ENCODE results near the gene AUH. TPM values are rescaled to one million over a fixed set of nuclear protein-coding genes. Genes with fewer than 3 reads are reported as not detected.

The AUH gene
- total and polyA plus RNA-seq, 5 donors: 19.1 to 29.0 (median 26.9) TPM

DNA sequence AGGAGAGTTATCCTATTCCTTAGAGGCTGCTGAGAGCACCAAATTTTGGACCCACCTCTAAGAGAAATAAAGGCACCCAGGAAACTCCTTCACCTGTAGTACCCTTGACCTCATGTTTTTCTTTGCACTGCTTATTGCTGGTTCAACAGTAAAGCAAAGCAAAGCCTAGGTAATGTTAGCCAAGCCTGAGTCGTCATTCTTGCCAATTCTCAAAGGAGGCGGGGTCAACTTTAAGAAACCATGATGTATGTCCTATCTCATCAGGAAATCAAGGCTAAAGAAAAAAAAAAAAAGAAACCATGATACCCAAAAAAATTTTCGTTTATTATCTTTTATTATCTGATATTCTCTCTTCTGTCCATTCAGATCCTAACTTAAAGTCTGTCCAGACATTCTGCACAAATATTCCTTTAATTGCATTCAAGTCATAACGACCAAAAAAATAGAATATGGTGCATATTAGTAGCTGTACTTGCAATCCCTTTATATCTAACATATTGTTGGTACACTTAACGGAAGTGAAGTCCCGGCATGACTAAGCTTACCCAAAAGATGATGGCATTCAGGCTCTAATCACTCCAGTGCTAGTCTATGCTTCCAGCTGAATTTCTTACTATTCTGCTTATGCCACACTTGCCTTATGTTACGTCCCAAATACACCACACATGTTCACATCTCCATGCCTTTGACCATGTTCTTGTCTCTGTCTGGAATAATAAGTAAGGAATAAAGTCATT lies 1.8 kb downstream of the AUH start:
- no peaks in the 10 kb centered on the region for H3K9me3 ChIP-seq (ENCODE audit: control insufficient read depth, low read length)
- peak overlapping the region; percentile 99 for H3K4me3 ChIP-seq (ENCODE audit: low read length)
- H3K27me3 ChIP-seq (ENCODE audit: control insufficient read depth, insufficient read depth): no peaks in the 10 kb centered on the region
- no peak for ATAC-seq
- no peak for DNase-seq
- intact Hi-C loops (cut with DNase I): loop anchor here in 2 of 4 donors (5.0 to 10.0 kb wide), 2 partner anchors 62 to 65 kb away; partner anchors contain the start of gene NFIL3 (in 2 of the 2)
- peaks cover 4% of the 10 kb centered on the region for H3K4me1 ChIP-seq (ENCODE audit: control insufficient read depth, insufficient read depth, low read length)
- 61% methylated on average over 7 of the region's 7 CpGs for WGBS
- no peak overlapping the region for H3K27ac ChIP-seq (ENCODE audit: low read length)

DNA sequence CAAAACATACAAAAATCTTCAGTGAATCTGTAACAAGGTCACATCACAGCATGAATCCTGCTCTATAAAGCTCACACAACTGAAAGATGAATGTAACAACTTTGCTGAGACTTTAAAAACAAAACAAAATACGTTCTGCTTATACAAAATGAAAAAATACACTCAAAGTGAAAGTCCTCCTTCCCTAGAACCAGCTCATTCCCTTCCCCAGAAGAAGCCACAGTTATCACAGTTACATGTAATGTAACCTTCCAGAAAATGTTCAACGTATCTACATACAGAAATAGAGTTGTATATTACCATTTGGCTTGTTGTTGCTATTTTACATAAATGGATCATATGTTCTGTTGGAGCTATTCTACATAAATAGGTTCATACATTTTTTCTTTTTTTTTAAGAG lies 2.6 kb downstream of the AUH start:
- intact Hi-C loops (cut with DNase I): no loop called here
- H3K4me1 ChIP-seq (ENCODE audit: control insufficient read depth, insufficient read depth, low read length): peaks cover 4% of the 10 kb centered on the region
- WGBS: 83% methylated on average over 2 of the region's 2 CpGs
- no peak overlapping the region for H3K27ac ChIP-seq (ENCODE audit: low read length)
- no peaks in the 10 kb centered on the region for H3K9me3 ChIP-seq (ENCODE audit: control insufficient read depth, low read length)
- DNase-seq: no peak
- H3K27me3 ChIP-seq (ENCODE audit: control insufficient read depth, insufficient read depth): no peaks in the 10 kb centered on the region
- no peak overlapping the region for H3K4me3 ChIP-seq (ENCODE audit: low read length)
- no peak for ATAC-seq

DNA sequence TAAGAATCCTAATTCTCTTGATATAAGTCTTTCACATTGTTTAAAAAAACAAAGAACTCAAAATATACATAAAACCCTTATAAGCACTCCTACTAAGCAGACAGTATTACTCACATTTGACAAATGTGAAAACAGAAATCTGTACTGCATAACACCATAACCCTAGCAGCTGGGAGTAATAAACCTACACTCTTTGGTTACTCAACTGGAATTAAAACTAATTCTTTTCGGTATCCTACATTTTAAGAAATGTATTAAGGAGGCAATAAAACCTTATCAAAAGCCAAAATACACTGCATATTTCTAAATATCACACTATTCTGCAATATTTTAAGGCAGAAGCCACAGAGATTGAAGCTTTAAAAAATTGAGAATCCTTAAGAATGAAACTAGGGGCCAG lies 6.8 kb downstream of the AUH start:
- Histone ChIP-seq H3K27ac (ENCODE audit: low read length) (no peak overlapping the region), H3K4me3 (ENCODE audit: low read length) (no peak overlapping the region), H3K9me3 (ENCODE audit: control insufficient read depth, low read length) (no peaks in the 10 kb centered on the region), H3K27me3 (ENCODE audit: control insufficient read depth, insufficient read depth) (no peaks in the 10 kb centered on the region), H3K4me1 (ENCODE audit: control insufficient read depth, insufficient read depth, low read length) (no peaks in the 10 kb centered on the region)
- no peak for DNase-seq
- no peak for ATAC-seq
- intact Hi-C loops (cut with DNase I): no loop called here
- 90% methylated on average over 1 of the region's 1 CpG for WGBS

DNA sequence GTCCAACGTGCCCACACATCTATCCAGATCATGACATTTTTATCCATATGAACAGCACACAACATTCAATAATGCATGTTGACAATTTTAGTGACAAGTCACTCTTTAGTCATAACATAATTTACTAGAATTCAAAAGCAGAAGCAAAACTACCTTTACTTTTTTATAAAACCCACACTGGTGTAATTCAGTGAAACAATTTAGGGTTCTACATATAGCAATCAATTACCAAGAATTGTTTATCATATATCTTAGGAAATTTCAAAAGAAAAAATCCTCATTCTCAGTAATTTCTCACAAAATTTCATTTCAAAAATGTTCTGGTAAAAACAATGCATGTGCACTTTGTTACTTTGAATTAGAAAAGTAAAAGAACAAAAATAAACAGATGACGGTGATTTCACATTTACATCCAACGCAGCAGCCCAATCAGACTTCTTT lies 12.6 kb downstream of the AUH start:
- Histone ChIP-seq H3K9me3 (ENCODE audit: control insufficient read depth, low read length) (no peaks in the 10 kb centered on the region), H3K4me1 (ENCODE audit: control insufficient read depth, insufficient read depth, low read length) (no peaks in the 10 kb centered on the region), H3K27me3 (ENCODE audit: control insufficient read depth, insufficient read depth) (no peaks in the 10 kb centered on the region), H3K4me3 (ENCODE audit: low read length) (no peak overlapping the region), H3K27ac (ENCODE audit: low read length) (no peak overlapping the region)
- WGBS: 90% methylated on average over 3 of the region's 3 CpGs
- intact Hi-C loops (cut with DNase I): no loop called here
- DNase-seq (no peak), ATAC-seq (no peak)

DNA sequence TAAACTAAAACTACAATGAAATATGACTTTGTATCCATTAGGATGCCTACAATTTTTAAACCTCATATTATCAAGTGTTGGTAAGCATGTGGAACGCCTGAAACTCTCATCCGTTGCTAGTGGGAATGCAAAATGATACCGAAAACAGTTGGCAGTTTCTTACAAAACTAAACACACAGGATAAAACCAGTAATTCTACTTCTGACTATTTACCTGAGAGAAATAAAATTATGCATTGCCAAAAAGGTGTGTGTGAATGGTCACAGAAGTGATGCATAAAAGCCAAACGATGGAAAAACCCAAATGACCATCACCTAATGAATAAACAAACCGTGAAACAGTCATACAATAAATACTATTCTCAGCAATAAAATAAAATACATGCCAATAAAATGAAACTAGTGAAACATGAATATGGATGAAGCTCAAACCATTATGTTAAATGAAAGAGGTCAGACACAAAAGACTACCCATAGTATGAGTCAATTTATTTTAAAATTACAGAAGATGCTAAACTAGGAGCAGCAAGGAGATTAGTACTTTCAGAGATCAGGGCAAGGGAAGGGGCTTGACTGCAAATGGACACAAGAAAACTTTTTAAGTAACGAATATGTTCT lies 13.4 kb downstream of the AUH start:
- Histone ChIP-seq H3K27me3 (ENCODE audit: control insufficient read depth, insufficient read depth) (no peaks in the 10 kb centered on the region), H3K4me3 (ENCODE audit: low read length) (no peak overlapping the region), H3K27ac (ENCODE audit: low read length) (no peak overlapping the region), H3K9me3 (ENCODE audit: control insufficient read depth, low read length) (no peaks in the 10 kb centered on the region), H3K4me1 (ENCODE audit: control insufficient read depth, insufficient read depth, low read length) (no peaks in the 10 kb centered on the region)
- ATAC-seq (no peak), DNase-seq (no peak)
- intact Hi-C loops (cut with DNase I): no loop called here
- WGBS: 80% methylated on average over 6 of the region's 6 CpGs

DNA sequence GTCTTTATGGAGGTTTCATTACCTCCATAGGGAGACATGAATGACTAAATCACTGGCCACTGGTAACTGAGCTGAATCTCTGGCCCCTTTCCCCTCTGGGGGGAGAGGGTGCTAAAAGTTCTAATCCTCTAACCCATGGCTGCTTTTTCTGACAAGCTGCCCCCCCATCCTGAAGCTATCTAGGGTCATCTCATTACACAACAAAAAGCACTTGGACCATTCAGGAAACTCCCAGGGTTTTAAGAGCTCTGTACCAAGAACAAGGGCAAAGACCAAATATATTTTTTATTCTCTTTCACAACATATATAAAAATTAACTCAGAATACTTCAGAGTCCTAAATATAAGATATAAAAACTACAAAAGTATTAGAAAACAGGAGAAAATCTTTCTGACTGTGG lies 14.3 kb downstream of the AUH start:
- no peaks in the 10 kb centered on the region for H3K4me1 ChIP-seq (ENCODE audit: control insufficient read depth, insufficient read depth, low read length)
- ATAC-seq: no peak
- no peak overlapping the region for H3K4me3 ChIP-seq (ENCODE audit: low read length)
- no peak overlapping the region for H3K27ac ChIP-seq (ENCODE audit: low read length)
- no peaks in the 10 kb centered on the region for H3K27me3 ChIP-seq (ENCODE audit: control insufficient read depth, insufficient read depth)
- intact Hi-C loops (cut with DNase I): no loop called here
- no peaks in the 10 kb centered on the region for H3K9me3 ChIP-seq (ENCODE audit: control insufficient read depth, low read length)
- DNase-seq: no peak

DNA sequence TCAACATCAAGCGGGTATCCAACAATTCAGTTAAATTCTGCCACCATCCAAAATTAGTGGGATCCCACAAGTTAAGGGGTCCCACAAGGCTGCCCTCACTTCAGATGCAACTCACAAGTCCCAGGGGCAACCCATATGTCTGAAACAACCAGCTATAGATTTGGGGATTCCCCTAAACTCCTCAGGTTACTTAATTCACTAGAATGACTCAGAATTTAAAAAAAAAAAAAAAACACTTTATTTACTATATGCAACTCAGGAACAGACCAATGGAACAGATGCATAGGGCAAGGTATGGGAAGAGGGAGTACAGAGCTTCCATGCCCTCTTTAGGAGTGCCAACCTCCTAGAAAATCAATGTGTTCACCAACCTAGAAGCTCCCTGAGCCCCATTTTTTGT lies 15.1 kb downstream of the AUH start:
- H3K27ac ChIP-seq (ENCODE audit: low read length): no peak overlapping the region
- H3K27me3 ChIP-seq (ENCODE audit: control insufficient read depth, insufficient read depth): no peaks in the 10 kb centered on the region
- no peaks in the 10 kb centered on the region for H3K4me1 ChIP-seq (ENCODE audit: control insufficient read depth, insufficient read depth, low read length)
- ATAC-seq: no peak
- no peak for DNase-seq
- intact Hi-C loops (cut with DNase I): no loop called here
- H3K4me3 ChIP-seq (ENCODE audit: low read length): no peak overlapping the region
- 95% methylated on average over 1 of the region's 1 CpG for WGBS
- no peaks in the 10 kb centered on the region for H3K9me3 ChIP-seq (ENCODE audit: control insufficient read depth, low read length)

DNA sequence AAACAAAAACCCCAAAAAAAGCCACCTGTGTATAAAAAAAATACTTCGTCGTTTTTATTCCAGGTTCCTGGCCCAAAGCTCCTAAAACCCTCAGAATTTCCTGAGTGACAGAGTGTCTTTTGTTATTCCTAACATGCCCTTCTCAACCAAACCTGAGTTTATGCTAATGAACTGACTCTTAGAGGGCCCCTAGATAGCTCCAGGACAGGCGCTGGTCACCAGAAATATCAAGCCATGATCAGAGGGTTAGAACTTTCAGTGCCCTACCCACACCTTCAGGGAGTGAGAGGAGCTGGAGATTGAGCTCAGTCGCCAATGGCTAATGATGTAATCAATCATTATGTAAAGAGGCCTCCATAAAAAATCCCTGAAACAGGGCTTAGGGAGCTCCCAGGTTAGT lies 15.7 kb downstream of the AUH start:
- no peaks in the 10 kb centered on the region for H3K9me3 ChIP-seq (ENCODE audit: control insufficient read depth, low read length)
- H3K27ac ChIP-seq (ENCODE audit: low read length): no peak overlapping the region
- ATAC-seq (no peak), DNase-seq (no peak)
- H3K4me3 ChIP-seq (ENCODE audit: low read length): no peak overlapping the region
- no peaks in the 10 kb centered on the region for H3K27me3 ChIP-seq (ENCODE audit: control insufficient read depth, insufficient read depth)
- 92% methylated on average over 4 of the region's 4 CpGs for WGBS
- intact Hi-C loops (cut with DNase I): no loop called here
- H3K4me1 ChIP-seq (ENCODE audit: control insufficient read depth, insufficient read depth, low read length): peaks cover 3% of the 10 kb centered on the region

DNA sequence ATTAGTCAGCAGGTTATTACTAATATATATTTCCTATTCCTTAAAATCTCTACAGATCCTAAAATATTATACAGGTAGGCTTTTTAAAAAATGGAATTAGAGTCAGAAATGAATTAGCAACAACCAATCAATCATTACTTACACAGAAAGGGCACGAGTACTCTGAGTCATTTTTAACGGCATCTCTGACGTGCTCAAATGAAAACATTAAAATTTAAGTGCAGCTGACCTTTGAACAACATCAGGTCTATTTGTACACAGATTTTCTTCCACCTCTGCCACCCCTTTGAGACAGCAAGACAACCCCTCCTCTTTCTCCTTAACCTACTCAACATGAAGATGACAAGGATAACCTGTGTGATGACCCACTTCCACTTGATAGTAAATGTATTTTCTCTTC lies 19.1 kb downstream of the AUH start:
- WGBS: 96% methylated on average over 3 of the region's 3 CpGs
- no peak for DNase-seq
- ATAC-seq: no peak

DNA sequence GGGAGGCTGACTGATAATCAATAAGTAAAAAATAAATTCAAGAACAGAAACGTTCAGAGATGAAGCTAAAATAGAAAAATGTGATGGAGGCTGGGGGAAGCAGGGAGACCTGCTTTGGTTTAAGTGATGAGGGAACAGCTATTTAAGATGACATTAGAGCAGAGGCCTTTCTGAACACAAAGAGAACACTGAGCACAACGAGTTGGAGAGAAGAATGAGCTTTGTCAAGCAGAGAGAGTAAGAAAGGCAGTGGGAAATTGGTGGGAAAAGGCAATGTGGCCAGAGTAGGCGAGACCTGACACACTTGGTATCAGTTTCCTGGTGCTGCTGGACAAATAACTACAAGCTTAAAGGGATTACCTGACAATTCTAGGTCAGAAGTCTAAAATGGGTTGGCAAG lies 20.0 kb downstream of the AUH start:
- H3K27ac ChIP-seq (ENCODE audit: low read length): no peak overlapping the region
- H3K9me3 ChIP-seq (ENCODE audit: control insufficient read depth, low read length): no peaks in the 10 kb centered on the region
- no peak overlapping the region for H3K4me3 ChIP-seq (ENCODE audit: low read length)
- DNase-seq: no peak
- ATAC-seq: no peak
- H3K27me3 ChIP-seq (ENCODE audit: control insufficient read depth, insufficient read depth): no peaks in the 10 kb centered on the region
- WGBS: 69% methylated on average over 3 of the region's 3 CpGs
- intact Hi-C loops (cut with DNase I): no loop called here
- H3K4me1 ChIP-seq (ENCODE audit: control insufficient read depth, insufficient read depth, low read length): peaks cover 3% of the 10 kb centered on the region

More for the DNA sequence above, 19.1 kb downstream of the AUH start:
- H3K4me1 ChIP-seq (ENCODE audit: control insufficient read depth, insufficient read depth, low read length): peaks cover 3% of the 10 kb centered on the region
- no peak overlapping the region for H3K27ac ChIP-seq (ENCODE audit: low read length)
- no peak overlapping the region for H3K4me3 ChIP-seq (ENCODE audit: low read length)
- intact Hi-C loops (cut with DNase I): no loop called here
- no peaks in the 10 kb centered on the region for H3K9me3 ChIP-seq (ENCODE audit: control insufficient read depth, low read length)
- no peaks in the 10 kb centered on the region for H3K27me3 ChIP-seq (ENCODE audit: control insufficient read depth, insufficient read depth)

DNA sequence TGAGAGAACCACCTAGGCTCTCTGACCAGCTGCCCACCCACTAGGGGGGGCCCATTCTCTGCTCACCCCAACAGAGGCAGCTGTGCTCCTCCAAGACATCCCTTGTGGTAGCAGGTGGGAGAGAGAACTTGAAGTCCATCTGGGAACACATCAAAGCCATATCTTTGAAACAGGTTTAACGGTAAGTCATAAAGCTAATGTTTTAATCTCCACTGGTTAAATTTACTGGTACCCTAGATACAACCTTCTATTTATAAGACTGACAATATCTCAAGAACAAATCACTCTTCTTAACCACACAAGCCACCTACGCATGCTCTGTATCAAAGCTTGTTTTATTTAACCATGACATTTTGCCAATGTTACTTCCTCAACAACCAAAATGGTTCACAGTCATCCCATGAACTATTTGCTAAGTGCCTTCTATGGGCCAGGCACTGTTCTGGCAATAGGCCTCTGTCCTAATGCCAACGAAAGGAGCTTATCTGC lies 20.4 kb downstream of the AUH start:
- DNase-seq (no peak), ATAC-seq (no peak)
- 76% methylated on average over 3 of the region's 3 CpGs for WGBS
- Histone ChIP-seq H3K4me3 (ENCODE audit: low read length) (no peak overlapping the region), H3K9me3 (ENCODE audit: control insufficient read depth, low read length) (no peaks in the 10 kb centered on the region), H3K4me1 (ENCODE audit: control insufficient read depth, insufficient read depth, low read length) (peaks cover 3% of the 10 kb centered on the region), H3K27me3 (ENCODE audit: control insufficient read depth, insufficient read depth) (no peaks in the 10 kb centered on the region), H3K27ac (ENCODE audit: low read length) (peak overlapping the region; percentile 64)
- intact Hi-C loops (cut with DNase I): no loop called here

Measured in right cardiac atrium (tissue), 5 donors.